Keratinocyte (primary cell): ENCODE results near the gene RBMX2.

Experiments
- EZH2 ChIP-seq: IDR thresholded peaks from one replicate; pipeline ENCODE4 v1.6.1; 2012; ENCODE audit warnings: inconsistent platforms, mild to moderate bottlenecking, low read length, moderate library complexity
- TF ChIP-seq, protein P1 (sequence below), 3 experiments: IDR thresholded peaks in 1 of 3; conservative IDR thresholded peaks in 1 of 3; optimal IDR thresholded peaks in 1 of 3; 2 replicates in 2 of 3; 3 replicates in 1 of 3; pipeline versions ENCODE3 to v1.5.1; 2011; ENCODE audit warnings: low read length in 3 of 3, mild to moderate bottlenecking in 3 of 3, moderate library complexity in 2 of 3, control low read depth in 1 of 3, inconsistent platforms in 1 of 3; ENCODE audit not compliant: insufficient read depth in 2 of 3; ENCODE audit errors: extremely low read depth in 1 of 3

DNA sequence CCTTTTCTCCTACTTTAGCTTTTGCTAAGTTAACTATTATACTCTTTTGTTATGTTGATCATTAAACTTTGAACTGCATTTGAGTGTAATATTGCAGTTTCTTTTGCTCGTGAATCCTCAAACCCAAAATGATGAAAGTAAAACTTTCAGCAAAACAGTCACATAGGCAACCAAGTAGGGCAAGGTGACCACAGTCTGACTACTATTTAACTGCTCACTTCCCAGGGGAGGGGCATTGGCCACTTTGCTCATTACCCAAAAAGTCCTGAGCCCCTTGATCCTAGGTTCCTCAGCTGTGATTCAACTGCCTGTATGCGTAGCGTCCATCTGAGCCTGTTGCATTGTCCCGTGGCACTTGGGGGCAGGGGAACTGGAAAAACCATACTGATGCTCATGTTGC is 17.0 kb downstream of the RBMX2 start:
- TF ChIP-seq, protein P1, sequence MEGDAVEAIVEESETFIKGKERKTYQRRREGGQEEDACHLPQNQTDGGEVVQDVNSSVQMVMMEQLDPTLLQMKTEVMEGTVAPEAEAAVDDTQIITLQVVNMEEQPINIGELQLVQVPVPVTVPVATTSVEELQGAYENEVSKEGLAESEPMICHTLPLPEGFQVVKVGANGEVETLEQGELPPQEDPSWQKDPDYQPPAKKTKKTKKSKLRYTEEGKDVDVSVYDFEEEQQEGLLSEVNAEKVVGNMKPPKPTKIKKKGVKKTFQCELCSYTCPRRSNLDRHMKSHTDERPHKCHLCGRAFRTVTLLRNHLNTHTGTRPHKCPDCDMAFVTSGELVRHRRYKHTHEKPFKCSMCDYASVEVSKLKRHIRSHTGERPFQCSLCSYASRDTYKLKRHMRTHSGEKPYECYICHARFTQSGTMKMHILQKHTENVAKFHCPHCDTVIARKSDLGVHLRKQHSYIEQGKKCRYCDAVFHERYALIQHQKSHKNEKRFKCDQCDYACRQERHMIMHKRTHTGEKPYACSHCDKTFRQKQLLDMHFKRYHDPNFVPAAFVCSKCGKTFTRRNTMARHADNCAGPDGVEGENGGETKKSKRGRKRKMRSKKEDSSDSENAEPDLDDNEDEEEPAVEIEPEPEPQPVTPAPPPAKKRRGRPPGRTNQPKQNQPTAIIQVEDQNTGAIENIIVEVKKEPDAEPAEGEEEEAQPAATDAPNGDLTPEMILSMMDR (optimal IDR thresholded peaks at IDR 0.05 in 1 of 3, IDR thresholded peaks at IDR 0.05 in 1 of 3, conservative IDR thresholded peaks at IDR 0.05 in 1 of 3; ENCODE audit: extremely low read depth in 1 of 3, insufficient read depth in 2 of 3, low read length in 3 of 3), result no peak
- no peak for TF ChIP-seq EZH2
